H9 (cell line): ENCODE measurements around the gene TUBGCP5. TPM values are rescaled to one million over a fixed set of nuclear protein-coding genes. Genes with fewer than 3 reads are reported as not detected.

ENCODE experiments used
- DNase-seq: peaks from one replicate; pipeline ENCODE4 v3.0.0-alpha.2; 2017
- H2AFZ ChIP-seq: one replicate; pipeline ENCODE4 v1.6.1; 2013; ENCODE audit warnings: mild to moderate bottlenecking, low read length, control low read depth, moderate library complexity
- H2AK5ac ChIP-seq: 2 replicates; pipeline ENCODE4 v1.6.1; 2013; ENCODE audit warnings: low read length, control low read depth, mixed read lengths; ENCODE audit not compliant: insufficient read length
- H2BK120ac ChIP-seq: one replicate; pipeline ENCODE4 v1.6.1; 2013; ENCODE audit warnings: low read depth, mild to moderate bottlenecking, low read length, control low read depth, inconsistent platforms; ENCODE audit not compliant: poor library complexity, severe bottlenecking
- H2BK12ac ChIP-seq: 2 replicates; pipeline ENCODE4 v1.6.1; 2013; ENCODE audit warnings: low read length, control low read depth, mixed read lengths, low read depth; ENCODE audit not compliant: insufficient read length
- H2BK15ac ChIP-seq: 2 replicates; pipeline ENCODE4 v1.6.1; 2013; ENCODE audit warnings: low read depth, low read length, control low read depth
- H2BK20ac ChIP-seq: one replicate; pipeline ENCODE4 v1.6.1; 2013; ENCODE audit warnings: low read depth, mild to moderate bottlenecking, low read length, control low read depth, inconsistent platforms; ENCODE audit not compliant: poor library complexity, severe bottlenecking
- H2BK5ac ChIP-seq: 2 replicates; pipeline ENCODE4 v1.6.1; 2013; ENCODE audit warnings: low read length, control low read depth, mixed read lengths; ENCODE audit not compliant: insufficient read length
- H3K14ac ChIP-seq: 2 replicates; pipeline ENCODE4 v1.6.1; 2013; ENCODE audit warnings: low read length, control low read depth; ENCODE audit not compliant: insufficient read depth
- H3K18ac ChIP-seq: 2 replicates; pipeline ENCODE4 v1.6.1; 2013; ENCODE audit warnings: low read depth, mild to moderate bottlenecking, mixed read lengths, low read length, control low read depth; ENCODE audit not compliant: insufficient read length
- H3K23ac ChIP-seq: 2 replicates; pipeline ENCODE4 v1.6.1; 2013; ENCODE audit warnings: low read length, control low read depth, mixed read lengths, low read depth; ENCODE audit not compliant: insufficient read length
- H3K23me2 ChIP-seq: 2 replicates; pipeline ENCODE4 v1.6.1; 2013; ENCODE audit warnings: low read depth, mild to moderate bottlenecking, mixed read lengths, low read length, control low read depth; ENCODE audit not compliant: insufficient read length, poor library complexity, severe bottlenecking
- H3K27ac ChIP-seq: 2 replicates; pipeline ENCODE4 v1.5.1; 2013; ENCODE audit warnings: low read length, control low read depth, mixed read lengths, low read depth; ENCODE audit not compliant: insufficient read length
- H3K27me3 ChIP-seq: 2 replicates; pipeline ENCODE4 v1.6.1; 2013; ENCODE audit warnings: low read length, control low read depth, inconsistent platforms; ENCODE audit not compliant: insufficient read depth
- H3K4ac ChIP-seq: 2 replicates; pipeline ENCODE4 v1.6.1; 2013; ENCODE audit warnings: low read depth, mild to moderate bottlenecking, control low read depth, inconsistent platforms, low read length, moderate library complexity
- H3K4me1 ChIP-seq: 2 replicates; pipeline ENCODE4 v1.6.1; 2013; ENCODE audit warnings: low read length, control low read depth, inconsistent platforms; ENCODE audit not compliant: insufficient read depth
- H3K4me2 ChIP-seq: 2 replicates; pipeline ENCODE4 v1.6.1; 2013; ENCODE audit warnings: low read length, control low read depth, mixed read lengths; ENCODE audit not compliant: insufficient read length, insufficient read depth
- H3K56ac ChIP-seq: 2 replicates; pipeline ENCODE4 v1.6.1; 2013; ENCODE audit warnings: low read depth, mild to moderate bottlenecking, mixed read lengths, low read length, control low read depth; ENCODE audit not compliant: insufficient read length
- H3K79me1 ChIP-seq: 2 replicates; pipeline ENCODE4 v1.6.1; 2013; ENCODE audit warnings: low read depth, mild to moderate bottlenecking, moderate library complexity, low read length, control low read depth, inconsistent platforms; ENCODE audit not compliant: insufficient read depth, poor library complexity, severe bottlenecking
- H3K79me2 ChIP-seq: 2 replicates; pipeline ENCODE4 v1.6.1; 2013; ENCODE audit warnings: low read length, control low read depth, inconsistent platforms; ENCODE audit not compliant: insufficient read depth
- H3K9ac ChIP-seq: 2 replicates; pipeline ENCODE4 v1.6.1; 2013; ENCODE audit warnings: low read length, control low read depth, mixed read lengths; ENCODE audit not compliant: insufficient read length; ENCODE audit errors: extremely low read depth
- H3K9me3 ChIP-seq: one replicate; pipeline ENCODE4 v1.6.1; 2013; ENCODE audit warnings: low read depth, low read length, inconsistent platforms; ENCODE audit not compliant: control insufficient read depth
- H3T11ph ChIP-seq: one replicate; pipeline ENCODE4 v1.6.1; 2013; ENCODE audit warnings: mild to moderate bottlenecking, low read length, control low read depth, inconsistent platforms
- H4K20me1 ChIP-seq: one replicate; pipeline ENCODE4 v1.6.1; 2013; ENCODE audit not compliant: control insufficient read depth, insufficient read length, insufficient read depth
- H4K5ac ChIP-seq: 2 replicates; pipeline ENCODE4 v1.6.1; 2013; ENCODE audit warnings: low read depth, mild to moderate bottlenecking, mixed read lengths, low read length, control low read depth; ENCODE audit not compliant: insufficient read length
- H4K8ac ChIP-seq: replicated peaks from 2 replicates; pipeline ENCODE4 v1.6.1; 2013; ENCODE audit warnings: low read length, control low read depth, mixed read lengths, low read depth; ENCODE audit not compliant: insufficient read length
- H4K91ac ChIP-seq: 2 replicates; pipeline ENCODE4 v1.6.1; 2013; ENCODE audit warnings: low read depth, mild to moderate bottlenecking, moderate library complexity, mixed read lengths, low read length, control low read depth; ENCODE audit not compliant: insufficient read length
- H3K27ac Mint-ChIP-seq, 3 experiments: 2 replicates in 2 of 3; 3 replicates in 1 of 3; pipeline ENCODE4 v1.8.0; 2020 to 2021; ENCODE audit warnings: mixed read lengths in 3 of 3, mild to moderate bottlenecking in 1 of 3, moderate library complexity in 1 of 3
- H3K27me3 Mint-ChIP-seq: 2 replicates; pipeline ENCODE4 v1.8.0; 2021; ENCODE audit warnings: low read depth, mild to moderate bottlenecking, moderate library complexity, mixed read lengths
- H3K36me3 Mint-ChIP-seq, 3 experiments: 2 replicates in 2 of 3; 3 replicates in 1 of 3; pipeline ENCODE4 v1.8.0; 2020 to 2021; ENCODE audit warnings: low read depth in 3 of 3, mixed read lengths in 3 of 3; ENCODE audit not compliant: insufficient read depth in 1 of 3
- H3K4me1 Mint-ChIP-seq, 2 experiments: 2 replicates each; pipeline ENCODE4 v1.8.0; 2020; ENCODE audit warnings: mixed read lengths in 2 of 2
- H3K4me3 Mint-ChIP-seq, 2 experiments: 2 replicates in 1 of 2; 3 replicates in 1 of 2; pipeline ENCODE4 v1.8.0; 2020 to 2021; ENCODE audit warnings: mild to moderate bottlenecking in 2 of 2, mixed read lengths in 2 of 2, moderate library complexity in 1 of 2
- H3K9me3 Mint-ChIP-seq, 2 experiments: 2 replicates in 1 of 2; 3 replicates in 1 of 2; pipeline ENCODE4 v1.8.0; 2020; ENCODE audit warnings: mild to moderate bottlenecking in 2 of 2, mixed read lengths in 2 of 2, moderate library complexity in 1 of 2
- WGBS: extraction: QIAGEN DNeasy Blood & Tissue Kit; methylation state at CpG from one replicate; pipeline ENCODE4 v1.1.7; 2013; ENCODE audit warnings: missing lambda C conversion rate, low lambda C conversion rate, mixed read lengths; ENCODE audit not compliant: insufficient read length; ENCODE audit errors: extremely low coverage; 5-methylcytosine and 5-hydroxymethylcytosine counted together
- total RNA-seq: library from RNA; stranded (reverse); gene quantifications from 2 replicates; pipeline ENCODE4 v1.2.1, GENCODE V29; 2021
- TF ChIP-seq, protein P1 (sequence below): fragments of 200-600 bp; sonication (generic); conservative IDR thresholded peaks from 3 replicates; pipeline ENCODE4 v1.8.0; 2021; ENCODE audit warnings: antibody characterized with exemption, mild to moderate bottlenecking

TUBGCP5 gene
- total RNA-seq, 1 experiment from 2014 or later, result 15.3 TPM

DNA sequence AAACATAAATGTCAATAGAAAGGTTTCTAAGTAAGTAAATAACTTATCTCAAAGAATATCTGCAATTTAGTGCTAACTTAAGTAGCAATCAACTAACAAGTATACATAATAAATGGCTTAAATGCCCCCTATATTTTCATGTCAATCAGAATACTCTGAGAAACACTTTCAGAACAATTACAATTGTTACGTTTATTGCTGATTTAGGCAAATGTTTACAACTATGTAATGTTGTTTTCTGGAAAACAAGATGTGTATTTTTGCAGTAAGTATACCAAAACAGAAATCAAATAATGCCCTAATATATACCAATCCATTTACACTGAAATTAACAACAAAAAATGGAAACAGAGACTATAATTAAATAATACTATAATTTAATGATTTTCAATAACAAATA, 13.2 kb downstream of the TUBGCP5 start:
- Histone ChIP-seq H3K23ac (no peak overlapping the region), H3T11ph (no peak overlapping the region), H3K9ac (no peak overlapping the region), H3K56ac (no peak overlapping the region), H3K9me3 (no peaks in the 10 kb centered on the region), H4K91ac (no peak overlapping the region), H3K18ac (no peak overlapping the region), H2BK5ac (no peak overlapping the region), H2BK20ac (no peak overlapping the region), H2BK15ac (no peak overlapping the region), H3K23me2 (no peaks in the 10 kb centered on the region), H4K5ac (no peak overlapping the region), H3K27ac (no peak overlapping the region), H3K4ac (no peak overlapping the region), H3K4me2 (no peak overlapping the region), H2BK120ac (no peak overlapping the region), H3K79me2 (no peaks in the 10 kb centered on the region), H2BK12ac (no peak overlapping the region), H4K8ac (no peak overlapping the region), H3K14ac (no peak overlapping the region), H3K79me1 (no peaks in the 10 kb centered on the region), H3K4me1 (no peaks in the 10 kb centered on the region), H2AK5ac (no peak overlapping the region), H2AFZ (no peak overlapping the region), H4K20me1 (no peaks in the 10 kb centered on the region), H3K27me3 (no peaks in the 10 kb centered on the region)
- H3K4me3 Mint-ChIP-seq, result no peak overlapping the region
- H3K4me1 Mint-ChIP-seq, result no peaks in the 10 kb centered on the region
- no peaks in the 10 kb centered on the region for H3K9me3 Mint-ChIP-seq
- H3K27me3 Mint-ChIP-seq, result no peaks in the 10 kb centered on the region
- TF ChIP-seq, protein P1, sequence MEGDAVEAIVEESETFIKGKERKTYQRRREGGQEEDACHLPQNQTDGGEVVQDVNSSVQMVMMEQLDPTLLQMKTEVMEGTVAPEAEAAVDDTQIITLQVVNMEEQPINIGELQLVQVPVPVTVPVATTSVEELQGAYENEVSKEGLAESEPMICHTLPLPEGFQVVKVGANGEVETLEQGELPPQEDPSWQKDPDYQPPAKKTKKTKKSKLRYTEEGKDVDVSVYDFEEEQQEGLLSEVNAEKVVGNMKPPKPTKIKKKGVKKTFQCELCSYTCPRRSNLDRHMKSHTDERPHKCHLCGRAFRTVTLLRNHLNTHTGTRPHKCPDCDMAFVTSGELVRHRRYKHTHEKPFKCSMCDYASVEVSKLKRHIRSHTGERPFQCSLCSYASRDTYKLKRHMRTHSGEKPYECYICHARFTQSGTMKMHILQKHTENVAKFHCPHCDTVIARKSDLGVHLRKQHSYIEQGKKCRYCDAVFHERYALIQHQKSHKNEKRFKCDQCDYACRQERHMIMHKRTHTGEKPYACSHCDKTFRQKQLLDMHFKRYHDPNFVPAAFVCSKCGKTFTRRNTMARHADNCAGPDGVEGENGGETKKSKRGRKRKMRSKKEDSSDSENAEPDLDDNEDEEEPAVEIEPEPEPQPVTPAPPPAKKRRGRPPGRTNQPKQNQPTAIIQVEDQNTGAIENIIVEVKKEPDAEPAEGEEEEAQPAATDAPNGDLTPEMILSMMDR, result no peak
- H3K27ac Mint-ChIP-seq, result no peak overlapping the region
- no CpG with 5 or more reads among the region's 1 CpG for whole genome bisulfite sequencing
- DNase-seq, result no peak
- peaks cover 17 to 75% (median 50%) of the 10 kb centered on the region in 3 experiments; a peak in 6 of 7 replicates for H3K36me3 Mint-ChIP-seq
